Osteoblast (primary cell): ENCODE data around the gene LIN52. TPM values are rescaled to one million over a fixed set of nuclear protein-coding genes. Genes with fewer than 3 reads are reported as not detected.

Experiments
- DNase-seq: peaks from one replicate; pipeline ENCODE4 v3.0.0; 2011; ENCODE audit warnings: low spot score, mixed read lengths; ENCODE audit not compliant: insufficient read length; ENCODE audit errors: missing footprints
- H2AFZ ChIP-seq: 2 replicates; pipeline ENCODE4 v1.6.0; 2011; ENCODE audit warnings: mild to moderate bottlenecking, low read length
- H3K27ac ChIP-seq: 2 replicates; pipeline ENCODE4 v1.5.1; 2011; ENCODE audit warnings: mild to moderate bottlenecking, low read depth, low read length, moderate library complexity
- H3K27me3 ChIP-seq: 2 replicates; pipeline ENCODE4 v1.6.0; 2012; ENCODE audit warnings: mild to moderate bottlenecking, control low read depth, inconsistent platforms, low read length, moderate library complexity; ENCODE audit not compliant: insufficient read depth
- H3K36me3 ChIP-seq: 2 replicates; pipeline ENCODE4 v1.5.1; 2011; ENCODE audit warnings: mild to moderate bottlenecking, low read length, control low read depth, moderate library complexity; ENCODE audit not compliant: insufficient read depth
- H3K4me1 ChIP-seq: 2 replicates; pipeline ENCODE4 v1.5.1; 2011; ENCODE audit warnings: mild to moderate bottlenecking, low read length, control low read depth, moderate library complexity; ENCODE audit not compliant: insufficient read depth
- H3K4me2 ChIP-seq: 2 replicates; pipeline ENCODE4 v1.6.0; 2011; ENCODE audit warnings: mild to moderate bottlenecking, low read length; ENCODE audit not compliant: insufficient read depth
- H3K4me3 ChIP-seq: fragments of 200-600 bp; sonication (generic); 3 replicates; pipeline ENCODE4 v1.5.1; 2012; ENCODE audit warnings: mild to moderate bottlenecking, low read length, inconsistent platforms; ENCODE audit not compliant: insufficient read depth
- H3K79me2 ChIP-seq: 2 replicates; pipeline ENCODE4 v1.6.0; 2012; ENCODE audit warnings: mild to moderate bottlenecking, low read length, control low read depth, inconsistent platforms; ENCODE audit not compliant: insufficient read depth
- H3K9me3 ChIP-seq: 2 replicates; pipeline ENCODE4 v1.5.1; 2011; ENCODE audit warnings: low read depth, low read length, control low read depth
- H4K20me1 ChIP-seq: 2 replicates; pipeline ENCODE4 v1.6.0; 2012; ENCODE audit warnings: mild to moderate bottlenecking, low read length, control low read depth; ENCODE audit not compliant: insufficient read depth
- CTCF ChIP-seq: IDR thresholded peaks from 2 replicates; pipeline ENCODE4 v1.5.1; 2011; ENCODE audit warnings: mild to moderate bottlenecking, low read depth, low read length, moderate library complexity; ENCODE audit errors: extremely low read depth
- total RNA-seq: library from RNA; depleted of rRNA; stranded (reverse); fragments of >200 nt; gene quantifications from 2 replicates; pipeline ENCODE4 v1.2.3, GENCODE V29; 2012

The LIN52 gene
- total RNA-seq, 1 donor = 6.9 TPM

DNA sequence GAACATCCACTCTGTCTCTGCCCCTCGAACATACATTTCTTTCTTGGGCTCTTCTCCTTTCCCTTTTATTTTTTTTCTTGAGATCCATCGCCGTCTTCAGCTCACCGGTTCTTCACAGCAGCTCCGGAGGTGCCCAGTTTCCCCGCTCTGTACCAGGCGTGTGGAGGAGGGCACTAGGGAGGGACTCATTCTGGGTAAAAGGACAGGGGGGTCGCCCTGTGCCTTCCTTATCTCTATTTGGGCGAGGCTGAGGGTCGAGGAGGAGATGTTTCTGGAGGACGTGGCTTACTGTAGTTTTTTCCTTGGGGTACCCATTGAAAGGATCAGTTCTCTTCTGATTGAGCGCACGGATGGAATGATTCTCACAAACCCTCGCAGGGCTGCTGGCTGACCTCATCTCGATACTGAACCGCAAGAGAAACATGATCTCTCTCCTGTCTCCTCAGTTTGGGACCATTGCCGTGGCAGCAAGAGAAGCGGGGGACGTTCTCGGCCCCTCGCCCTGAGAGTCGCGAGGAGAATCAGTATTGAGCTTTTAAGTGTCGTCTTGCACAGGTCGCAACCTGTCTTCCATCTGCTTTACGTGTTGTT is 386 bp downstream of the LIN52 start:
- Histone ChIP-seq H3K36me3 (peaks cover 2% of the 10 kb centered on the region), H3K9me3 (no peaks in the 10 kb centered on the region), H3K79me2 (peaks cover 29% of the 10 kb centered on the region), H3K27me3 (no peaks in the 10 kb centered on the region), H3K4me2 (peak overlapping the region; percentile 98), H3K4me3 (peak overlapping the region; percentile 96), H3K27ac (peak overlapping the region; percentile 87), H3K4me1 (peaks cover 22% of the 10 kb centered on the region), H2AFZ (peak overlapping the region; percentile 98), H4K20me1 (no peaks in the 10 kb centered on the region)
- TF ChIP-seq CTCF = no peak
- DNase-seq = peak; percentile 73

DNA sequence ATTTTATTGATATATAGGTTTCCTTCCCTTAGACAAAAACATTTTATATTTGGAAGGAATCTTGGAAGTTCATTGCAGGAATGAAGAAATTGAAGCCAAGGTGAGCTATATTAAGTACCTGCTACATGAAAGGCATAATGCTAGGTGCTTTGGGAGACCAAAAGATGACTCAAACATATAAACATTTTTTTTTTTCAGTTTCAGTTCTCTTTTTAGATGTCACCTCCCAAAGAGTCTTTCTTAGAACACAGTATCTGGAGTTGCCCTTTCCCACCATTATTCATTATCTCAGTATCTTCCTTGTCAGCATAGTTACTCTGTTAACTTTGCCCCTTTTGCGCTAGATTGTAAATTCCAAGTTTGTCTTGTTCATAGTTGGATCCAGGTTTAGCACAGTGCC is 1.1 kb downstream of the LIN52 start:
- Histone ChIP-seq H3K4me3 (peak overlapping the region; percentile 96), H2AFZ (no peak overlapping the region), H3K79me2 (peaks cover 29% of the 10 kb centered on the region), H3K36me3 (peaks cover 2% of the 10 kb centered on the region), H3K27me3 (no peaks in the 10 kb centered on the region), H3K4me2 (peak overlapping the region; percentile 98), H3K4me1 (peaks cover 22% of the 10 kb centered on the region), H3K9me3 (no peaks in the 10 kb centered on the region), H4K20me1 (no peaks in the 10 kb centered on the region), H3K27ac (peak overlapping the region; percentile 87)
- no peak for TF ChIP-seq CTCF
- no peak for DNase-seq

DNA sequence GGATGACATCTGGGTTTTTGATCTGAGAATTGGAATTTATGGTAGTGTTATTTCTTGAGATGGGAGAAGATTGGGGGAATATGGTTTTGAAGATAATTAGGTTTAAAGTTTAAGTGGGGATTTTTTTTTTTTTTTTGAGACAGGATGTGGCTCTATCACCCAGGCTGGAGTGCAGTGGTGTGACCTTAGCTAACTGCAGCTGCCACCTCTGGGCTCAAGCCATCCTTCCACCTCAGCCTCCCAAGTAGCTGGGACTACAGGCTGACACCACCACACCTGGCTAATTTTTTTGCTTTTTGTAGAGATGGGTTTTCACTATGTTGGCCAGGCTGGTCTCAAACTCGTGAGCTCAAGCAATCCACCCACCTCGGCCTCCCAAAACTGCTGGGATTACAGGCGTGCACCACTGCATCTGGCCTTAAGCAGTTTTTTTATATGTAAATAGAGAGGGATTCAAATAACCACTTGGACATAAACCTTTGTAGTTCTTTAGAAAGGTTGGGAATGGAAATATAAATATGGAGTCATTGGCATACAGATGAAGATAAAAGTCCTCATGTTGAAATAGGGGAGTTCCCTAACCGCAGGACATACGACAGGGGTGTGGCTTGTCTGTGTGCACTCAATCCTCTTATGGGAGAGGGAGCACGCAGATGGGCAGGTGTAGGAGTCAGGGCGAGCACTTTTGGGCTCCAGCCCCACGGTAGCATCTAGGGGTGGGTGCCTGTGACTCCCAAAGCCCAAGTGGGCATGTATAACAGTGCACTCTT is 4.7 kb downstream of the LIN52 start:
- DNase-seq = no peak
- H3K27me3 ChIP-seq = no peaks in the 10 kb centered on the region
- H3K4me2 ChIP-seq = no peak overlapping the region
- no peak overlapping the region for H3K4me3 ChIP-seq
- no peaks in the 10 kb centered on the region for H3K9me3 ChIP-seq
- H3K36me3 ChIP-seq = no peaks in the 10 kb centered on the region
- no peaks in the 10 kb centered on the region for H4K20me1 ChIP-seq
- no peak for TF ChIP-seq CTCF
- H3K4me1 ChIP-seq = peaks cover 9% of the 10 kb centered on the region
- H2AFZ ChIP-seq = no peak overlapping the region
- H3K27ac ChIP-seq = no peak overlapping the region
- H3K79me2 ChIP-seq = peaks cover 26% of the 10 kb centered on the region

- Histone ChIP-seq H3K36me3 (peaks cover 13% of the 10 kb centered on the region), H3K79me2 (no peaks in the 10 kb centered on the region)
These were observed 20.6 kb downstream of the LIN52 start for GRCh38 chr14:74105381-74105780.

More at GRCh38 chr14:74105381-74105780, 20.6 kb downstream of the LIN52 start:
- no peaks in the 10 kb centered on the region for H3K27me3 ChIP-seq
- H3K4me2 ChIP-seq = no peak overlapping the region
- no peak overlapping the region for H3K4me3 ChIP-seq
- no peaks in the 10 kb centered on the region for H4K20me1 ChIP-seq
- H3K9me3 ChIP-seq = no peaks in the 10 kb centered on the region
- no peak overlapping the region for H2AFZ ChIP-seq
- no peak for DNase-seq
- no peak overlapping the region for H3K27ac ChIP-seq
- TF ChIP-seq CTCF = no peak
- no peaks in the 10 kb centered on the region for H3K4me1 ChIP-seq
